Head of caudate nucleus (tissue), 42 donors: ENCODE data around the gene RSPH6A.

Source experiments
- DNase-seq, 42 donors: peaks; one replicate each; pipeline versions ENCODE4 v3.0.0 to v3.0.0-alpha.2; 2020 to 2021; ENCODE audit warnings: mixed read lengths in 7 of 42
- intact Hi-C: fragments of 100-400 bp; cut with DNase I; formaldehyde crosslinking; loops from one replicate; pipeline ENCODE4 v1.15.0; 2022

RSPH6A gene

DNA sequence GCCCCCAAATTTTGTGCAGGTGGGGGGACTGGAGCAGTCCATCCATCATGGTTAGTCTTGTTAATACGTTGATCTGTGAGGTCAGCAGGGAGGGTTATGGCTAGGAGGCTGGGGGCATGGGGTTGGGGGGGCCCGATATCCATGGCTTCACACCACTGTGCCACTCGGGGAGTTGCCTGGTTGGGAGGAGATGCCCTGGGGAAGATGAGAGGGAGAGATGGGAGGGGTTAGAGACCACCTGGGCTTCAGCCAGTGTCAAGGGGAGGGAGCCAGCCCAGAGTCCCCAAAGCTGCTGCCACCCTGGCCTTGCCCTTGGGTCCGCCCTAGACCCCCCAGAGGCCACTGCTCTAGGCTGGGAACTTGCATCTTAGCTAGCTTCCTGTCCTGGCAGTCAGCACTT lies 31.0 kb downstream of the RSPH6A start:
- DNase-seq, result no peak
- intact Hi-C loops, result no loop called here

DNA sequence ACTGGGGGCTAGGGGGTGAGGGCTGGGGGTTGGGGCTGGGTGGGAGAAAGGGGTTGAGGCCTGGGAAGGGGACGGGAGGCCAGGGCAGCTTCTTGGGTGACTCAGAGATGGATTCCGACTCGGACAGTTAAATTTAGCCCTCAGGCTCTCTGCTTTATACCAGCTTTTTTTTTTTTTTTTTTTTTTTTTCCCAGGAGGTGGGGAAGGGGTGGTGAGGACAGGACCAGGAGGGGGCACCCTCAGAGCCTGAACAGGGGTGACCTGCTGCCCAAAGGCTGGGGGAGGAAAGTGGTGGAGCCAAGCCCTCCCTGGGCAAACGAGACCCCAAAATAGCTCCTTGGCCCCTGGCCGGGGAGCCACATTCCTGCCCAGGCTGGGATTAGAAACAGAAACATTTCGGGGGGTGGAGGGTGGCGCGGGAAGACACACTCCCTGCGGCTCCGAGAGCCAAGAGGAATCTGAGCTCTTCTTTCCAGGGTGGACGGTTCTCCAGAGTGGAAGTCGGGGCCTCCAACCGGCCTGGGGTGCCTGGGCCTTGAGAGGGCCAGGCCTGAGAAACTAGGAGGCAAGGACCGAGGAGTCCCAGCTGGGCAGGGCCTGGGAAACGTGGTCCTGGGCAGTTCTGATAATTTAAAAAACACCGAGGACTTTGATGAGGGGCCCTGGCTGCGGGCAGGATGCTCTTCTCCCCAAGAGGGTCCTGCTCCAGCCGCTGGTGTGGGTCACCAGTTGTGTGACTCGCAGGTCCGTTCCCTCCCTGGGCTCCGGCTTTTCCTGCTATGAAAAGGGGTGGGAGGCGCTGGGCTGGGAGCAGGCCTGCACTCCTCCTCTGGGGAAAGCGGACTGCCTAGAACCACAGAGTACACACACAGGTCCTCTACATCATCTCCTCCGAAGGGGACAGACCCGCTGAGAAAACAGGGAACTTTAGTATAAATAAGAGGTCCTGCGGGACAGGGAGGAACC lies 32.0 kb downstream of the RSPH6A start:
- no peak for DNase-seq
- intact Hi-C loops, result no loop called here

DNA sequence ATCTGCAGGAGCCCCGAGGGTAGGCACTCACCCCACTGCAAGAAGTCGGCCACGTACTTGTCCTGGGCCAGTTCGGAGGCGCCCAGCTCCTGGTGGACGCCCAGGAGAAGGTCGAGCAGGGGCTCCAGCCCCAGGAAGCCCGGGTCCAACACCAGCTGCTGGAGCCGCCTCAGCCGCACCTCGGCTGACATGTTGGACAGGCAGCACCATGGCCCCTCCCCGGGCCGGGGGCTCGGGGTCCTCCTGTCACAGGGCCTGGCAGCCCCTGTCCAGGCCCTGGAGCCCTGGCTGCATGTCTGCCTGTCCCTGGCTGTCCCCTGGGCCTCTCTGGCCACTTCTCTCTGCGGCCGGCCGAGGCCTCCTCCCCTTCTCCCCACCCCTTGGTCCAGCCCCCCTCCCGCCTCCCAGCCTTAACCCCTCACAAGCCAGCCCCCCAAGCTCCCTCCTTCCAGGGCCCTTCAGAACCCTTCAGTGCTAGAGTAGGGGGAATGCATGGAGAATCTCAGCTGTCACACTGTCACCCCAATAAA lies 32.9 kb downstream of the RSPH6A start, which contains the start of gene DMPK:
Gene DMPK, minus strand, starts transcription at position 329 of the 530 bp plus-strand sequence. Its CDS starts 138 bp downstream, at position 191.
- intact Hi-C loops, result no loop called here
- peak in 8 of 42 donors; percentile 27 to 61 (median 40) for DNase-seq

DNA sequence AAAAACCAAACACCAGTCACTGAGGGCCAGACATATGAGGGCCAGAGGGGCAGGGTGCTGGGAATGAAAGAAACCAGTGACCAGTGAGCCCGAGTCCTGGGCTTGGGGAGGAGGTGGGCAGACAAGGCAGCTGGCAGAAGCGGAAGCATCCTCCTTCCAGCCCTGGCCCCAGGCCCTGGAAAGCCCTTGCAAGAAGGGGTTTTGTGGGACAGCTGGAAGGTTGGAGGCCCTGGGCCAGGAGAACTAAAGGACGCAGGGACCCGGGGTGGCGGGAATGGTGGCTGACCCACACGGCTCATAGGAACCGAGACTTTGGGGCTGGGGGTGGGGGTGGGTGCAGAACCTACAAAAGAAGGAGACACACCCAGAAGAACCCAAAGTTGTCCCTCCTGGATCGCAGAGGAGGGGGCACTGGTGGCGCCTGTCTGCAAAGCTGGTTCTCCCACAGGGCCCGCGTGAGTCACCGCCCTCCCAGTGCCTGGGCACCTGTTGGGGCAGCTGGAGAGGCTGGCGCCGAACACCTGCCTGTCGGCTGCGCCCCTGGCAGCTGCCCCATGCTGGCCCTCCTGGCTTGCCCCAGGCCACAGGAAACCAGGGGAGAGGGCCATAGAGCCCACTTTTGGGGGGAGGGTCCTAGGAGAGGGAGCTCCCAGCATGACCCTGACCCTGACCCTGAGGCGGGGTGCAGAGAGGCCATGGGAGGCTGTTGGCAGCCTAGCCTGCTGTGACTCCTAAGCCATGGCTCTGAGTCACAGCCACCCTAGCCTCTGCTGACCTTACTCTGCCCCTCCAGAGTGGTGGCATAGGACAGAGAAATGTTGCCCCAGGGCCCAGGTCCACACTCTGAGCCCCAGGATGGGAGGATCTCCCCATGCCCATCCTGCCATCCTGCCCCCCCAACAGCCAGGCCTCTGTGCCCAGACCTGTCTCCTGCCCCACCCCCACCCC lies 33.6 kb downstream of the RSPH6A start:
- intact Hi-C loops, result no loop called here
- DNase-seq, result peak in 2 of 42 donors; percentile 19 to 23

DNA sequence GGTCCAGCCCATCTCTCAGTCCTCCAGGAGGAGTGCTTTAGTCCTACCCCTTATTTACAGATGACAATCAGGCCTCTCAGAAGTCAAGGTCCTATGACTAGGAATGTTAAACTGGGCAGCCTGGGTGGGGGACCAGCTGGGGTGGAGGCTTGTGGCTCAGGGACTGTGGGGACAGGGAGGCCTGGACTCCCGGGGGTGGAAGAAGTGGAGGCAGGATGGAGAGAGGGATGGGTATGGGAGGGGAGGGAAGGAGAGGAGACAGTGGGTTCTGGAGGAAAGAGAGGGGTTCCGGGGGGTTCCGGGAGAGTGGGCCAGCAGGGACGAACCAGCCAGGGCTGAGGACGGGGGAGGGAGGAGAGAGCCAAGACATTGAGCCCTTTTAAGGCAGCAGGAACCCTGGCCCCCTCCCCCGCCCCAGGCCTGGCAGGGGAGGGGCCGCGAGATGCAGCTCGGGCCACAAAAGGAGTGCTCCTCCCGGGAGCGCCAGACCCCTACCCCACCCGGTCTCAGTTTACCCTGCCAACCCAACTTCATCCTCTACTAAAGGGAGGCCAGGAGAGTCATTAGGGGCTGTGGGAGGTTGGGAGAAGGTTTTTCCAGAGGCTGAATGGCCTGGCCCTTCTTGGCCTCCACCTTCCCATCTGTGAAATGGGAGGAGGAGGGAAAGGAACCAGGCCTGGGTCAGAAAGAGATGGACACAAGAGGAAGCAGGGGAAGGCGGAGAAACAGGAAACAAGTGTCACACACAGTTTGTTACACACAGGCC lies 34.5 kb downstream of the RSPH6A start:
- intact Hi-C loops, result no loop called here
- DNase-seq, result no peak

DNA sequence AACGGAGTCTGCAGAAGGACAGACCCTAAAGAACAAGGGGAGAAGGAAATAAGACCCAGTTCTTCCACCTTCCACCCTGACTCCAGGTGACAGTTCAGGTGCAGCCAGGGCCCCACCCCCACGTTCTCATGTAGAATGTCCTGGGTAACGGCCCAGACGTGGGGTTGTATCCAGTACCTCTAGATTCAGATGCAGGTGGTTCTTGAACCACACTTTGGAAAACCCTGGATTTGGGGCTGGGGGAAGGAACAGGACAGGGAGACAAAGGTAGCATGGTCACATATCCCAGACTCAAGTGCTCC lies 35.0 kb downstream of the RSPH6A start:
- intact Hi-C loops, result no loop called here
- no peak for DNase-seq

DNA sequence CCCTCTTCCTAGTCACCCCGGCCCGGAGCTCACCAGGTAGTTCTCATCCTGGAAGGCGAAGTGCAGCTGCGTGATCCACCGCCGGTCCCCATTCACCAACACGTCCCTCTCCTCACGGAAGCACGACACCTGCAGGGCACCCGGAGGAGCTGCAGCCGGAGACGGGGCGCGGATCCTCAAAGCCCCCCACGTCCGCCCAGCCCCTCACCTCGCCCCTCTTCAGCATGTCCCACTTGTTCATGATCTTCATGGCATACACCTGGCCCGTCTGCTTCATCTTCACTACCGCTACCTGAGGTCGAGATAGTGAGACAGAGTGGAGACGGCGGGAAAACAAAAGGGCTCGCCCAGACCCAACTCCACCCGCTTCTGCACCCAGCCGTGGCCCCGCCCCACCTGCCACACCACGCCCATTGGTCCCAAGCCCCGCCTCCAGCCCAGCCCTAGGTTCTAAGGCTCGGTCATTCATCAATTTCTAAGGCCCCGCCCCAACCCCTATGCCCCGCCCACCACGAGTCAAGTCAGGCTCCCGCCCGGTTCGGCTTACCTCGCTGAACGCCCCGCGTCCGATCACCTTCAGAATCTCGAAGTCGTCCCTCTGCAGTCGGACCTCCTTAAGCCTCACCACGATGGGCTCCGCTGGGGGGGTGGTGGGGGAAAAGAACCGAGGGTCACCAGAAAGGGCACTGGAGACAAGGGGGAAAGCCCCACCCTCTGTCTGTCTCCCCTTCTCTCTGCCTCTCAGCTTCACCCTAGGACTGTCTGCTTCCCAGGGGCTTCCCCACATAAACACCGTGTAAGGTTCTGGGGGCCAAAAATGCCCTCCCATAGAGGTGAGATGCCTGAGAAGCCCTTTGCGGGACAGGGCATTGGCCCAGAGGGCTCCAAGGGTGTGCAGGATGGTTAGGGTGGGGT lies 35.6 kb downstream of the RSPH6A start:
- intact Hi-C loops, result no loop called here
- DNase-seq, result no peak

DNA sequence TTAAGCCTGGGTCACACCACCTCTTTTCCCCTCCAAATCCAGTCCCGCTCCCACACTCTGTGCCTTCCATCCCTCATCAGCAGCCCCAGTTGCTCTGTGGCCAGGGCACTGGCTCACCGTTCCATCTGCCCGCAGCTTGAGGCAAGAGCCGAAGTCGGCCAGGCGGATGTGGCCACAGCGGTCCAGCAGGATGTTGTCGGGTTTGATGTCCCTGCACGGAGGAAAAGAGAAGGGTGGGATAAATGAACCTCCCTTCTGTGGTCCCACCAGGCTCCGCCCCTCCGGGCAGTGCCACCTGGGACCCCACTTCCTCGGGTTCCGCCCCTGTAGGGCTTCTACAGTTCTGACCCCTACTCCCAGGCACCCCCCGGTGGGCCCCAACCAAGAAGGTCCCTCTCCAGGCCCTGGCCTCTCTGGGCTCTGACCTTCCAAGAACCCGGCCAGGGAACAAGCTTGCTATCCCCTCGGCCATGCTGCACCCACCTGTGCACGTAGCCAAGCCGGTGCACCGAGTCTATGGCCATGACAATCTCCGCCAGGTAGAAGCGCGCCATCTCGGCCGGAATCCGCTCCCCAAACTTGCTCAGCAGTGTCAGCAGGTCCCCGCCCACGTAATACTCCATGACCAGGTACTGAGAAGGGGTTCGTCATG lies 37.0 kb downstream of the RSPH6A start:
- intact Hi-C loops, result no loop called here
- DNase-seq, result no peak

DNA sequence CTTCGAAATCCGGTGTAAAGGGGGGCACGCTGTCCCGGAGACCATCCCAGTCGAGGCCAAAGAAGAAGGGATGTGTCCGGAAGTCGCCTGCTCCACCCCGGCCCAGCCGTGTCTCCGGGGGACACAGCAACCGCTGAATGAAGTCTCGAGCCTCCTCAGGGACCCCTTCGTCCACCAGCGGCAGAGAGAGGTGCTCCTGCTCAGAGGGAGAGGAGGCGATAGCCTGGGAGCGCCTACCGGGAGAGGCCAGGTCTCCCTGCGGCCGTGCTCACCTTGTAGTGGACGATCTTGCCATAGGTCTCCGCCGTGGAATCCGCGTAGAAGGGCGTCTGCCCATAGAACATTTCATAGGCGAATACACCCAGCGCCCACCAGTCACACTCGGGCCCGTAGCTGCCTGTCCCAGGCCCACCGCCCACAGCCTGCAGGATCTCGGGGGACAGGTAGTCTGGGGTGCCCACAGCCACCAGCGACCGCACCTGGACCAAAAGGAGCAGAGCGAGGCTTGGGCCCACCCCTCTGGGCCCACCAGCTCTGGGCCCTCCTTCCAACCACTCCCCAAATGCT lies 37.6 kb downstream of the RSPH6A start:
- intact Hi-C loops, result no loop called here
- no peak for DNase-seq

DNA sequence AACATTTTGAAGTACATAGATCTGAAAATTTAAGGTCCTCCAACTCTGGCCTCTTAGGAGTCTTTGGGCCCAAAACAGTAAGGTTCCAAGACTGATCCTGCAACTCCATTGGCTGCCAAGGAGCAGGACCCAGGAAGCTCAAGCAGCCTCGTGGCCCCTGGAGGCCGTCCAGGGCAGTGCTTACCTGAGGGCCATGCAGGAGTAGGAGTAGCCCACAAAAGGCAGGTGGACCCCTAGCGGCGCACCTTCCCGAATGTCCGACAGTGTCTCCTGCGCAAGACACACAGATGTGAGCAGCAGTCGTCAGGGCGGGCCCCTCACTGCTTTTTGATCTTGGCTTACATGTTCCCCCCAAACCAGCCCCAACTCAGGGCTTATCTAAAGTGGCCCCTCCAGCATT lies 40.3 kb downstream of the RSPH6A start:
- intact Hi-C loops, result no loop called here
- no peak for DNase-seq

DNA sequence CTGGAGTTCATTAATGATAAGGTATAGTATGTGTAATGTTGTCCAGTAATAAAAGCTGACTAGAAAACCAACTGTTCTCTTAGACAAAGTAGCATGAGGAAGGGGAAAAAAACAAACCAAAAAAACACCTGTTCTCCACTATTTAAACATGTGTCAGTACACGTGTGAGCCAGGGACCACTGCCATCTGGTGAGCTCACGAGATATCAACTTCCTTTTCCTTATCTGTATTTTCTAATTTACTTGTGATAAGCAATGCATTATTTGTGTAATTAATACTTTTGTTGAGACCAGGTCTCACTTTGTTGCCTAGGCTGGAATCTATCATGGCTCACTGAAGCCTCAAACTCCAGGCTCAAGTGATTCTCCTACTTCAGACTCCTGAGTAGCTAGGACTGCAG lies 41.7 kb downstream of the RSPH6A start:
- DNase-seq, result no peak
- intact Hi-C loops, result no loop called here

DNA sequence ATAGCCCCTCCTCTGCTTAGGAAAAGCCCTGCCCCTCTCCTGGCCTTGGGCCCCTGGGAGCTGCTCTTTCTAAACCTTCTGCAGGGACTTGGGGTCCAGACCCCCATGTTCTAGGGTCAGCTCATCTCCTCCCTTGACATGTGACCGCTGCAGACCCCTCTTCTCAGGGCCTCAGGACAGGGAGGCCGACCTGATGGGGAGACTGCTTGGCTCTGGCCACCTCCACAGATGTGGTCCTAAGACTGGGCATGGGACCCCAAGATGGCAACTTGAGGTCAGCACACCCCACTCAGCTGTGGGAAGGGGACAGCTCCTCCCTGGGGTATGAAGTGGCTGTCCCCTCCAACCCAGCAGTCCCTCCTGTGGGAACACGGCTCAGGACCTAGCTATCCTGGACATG lies 42.2 kb downstream of the RSPH6A start:
- intact Hi-C loops, result no loop called here
- no peak for DNase-seq

DNA sequence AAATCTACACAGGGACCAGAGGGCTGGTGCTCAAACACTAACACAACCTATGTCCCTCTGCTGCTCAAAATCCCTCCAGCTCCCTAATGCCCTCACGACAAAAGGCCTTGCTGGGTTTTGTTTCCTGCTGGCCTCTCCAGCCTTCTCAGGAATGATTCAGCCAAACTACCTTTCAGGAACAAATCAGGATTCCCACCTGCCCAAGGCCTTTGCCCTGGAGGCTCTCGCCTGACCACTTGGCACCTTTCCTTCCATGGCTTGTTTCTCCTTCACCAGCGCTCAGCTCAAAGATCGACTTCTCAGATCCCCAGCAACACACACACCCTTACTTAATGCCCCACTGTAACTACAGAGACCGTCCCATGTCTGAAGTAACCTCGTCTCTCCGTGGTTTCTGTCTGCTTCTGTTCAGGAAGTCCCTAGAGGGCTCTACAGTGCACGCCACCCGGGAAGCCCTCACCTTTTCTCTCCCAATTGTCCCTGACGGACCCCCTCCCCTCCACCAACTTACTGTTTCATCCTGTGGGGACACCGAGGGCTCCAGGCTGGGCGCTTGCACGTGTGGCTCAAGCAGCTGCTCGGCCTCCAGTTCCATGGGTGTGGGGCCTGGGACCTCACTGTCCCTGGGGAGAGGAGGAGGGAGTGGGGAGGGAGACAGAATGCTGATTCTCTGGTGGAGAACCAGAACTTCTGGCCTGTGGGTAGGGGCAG lies 42.8 kb downstream of the RSPH6A start:
- no peak for DNase-seq
- intact Hi-C loops, result no loop called here

DNA sequence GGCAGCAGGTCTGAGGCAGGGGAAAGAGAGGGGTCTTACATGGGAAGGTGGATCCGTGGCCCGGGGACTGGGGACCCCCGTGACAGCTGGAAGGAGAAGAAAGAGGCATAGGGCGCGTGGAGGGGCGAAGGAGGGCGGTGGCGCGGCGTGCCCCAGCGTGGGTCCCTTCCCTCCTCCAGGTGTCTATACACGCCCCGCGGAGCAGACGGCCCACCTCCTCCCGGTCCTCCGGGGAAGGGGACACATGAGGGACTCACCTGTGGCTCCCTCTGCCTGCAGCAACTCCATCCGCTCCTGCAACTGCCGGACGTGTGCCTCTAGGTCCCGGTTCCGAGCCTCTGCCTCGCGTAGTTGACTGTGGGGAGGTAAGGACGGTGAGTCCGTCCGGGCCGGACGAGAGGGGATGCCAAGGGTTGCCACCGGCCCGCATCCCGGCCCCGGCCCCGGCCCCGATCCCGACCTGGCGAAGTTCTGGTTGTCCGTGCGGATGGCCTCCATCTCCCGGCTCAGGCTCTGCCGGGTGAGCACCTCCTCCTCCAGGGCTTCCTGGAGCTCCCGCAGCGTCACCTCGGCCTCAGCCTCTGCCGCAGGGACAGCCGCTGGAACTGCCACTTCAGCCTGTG lies 43.7 kb downstream of the RSPH6A start:
- intact Hi-C loops, result no loop called here
- no peak for DNase-seq

DNA sequence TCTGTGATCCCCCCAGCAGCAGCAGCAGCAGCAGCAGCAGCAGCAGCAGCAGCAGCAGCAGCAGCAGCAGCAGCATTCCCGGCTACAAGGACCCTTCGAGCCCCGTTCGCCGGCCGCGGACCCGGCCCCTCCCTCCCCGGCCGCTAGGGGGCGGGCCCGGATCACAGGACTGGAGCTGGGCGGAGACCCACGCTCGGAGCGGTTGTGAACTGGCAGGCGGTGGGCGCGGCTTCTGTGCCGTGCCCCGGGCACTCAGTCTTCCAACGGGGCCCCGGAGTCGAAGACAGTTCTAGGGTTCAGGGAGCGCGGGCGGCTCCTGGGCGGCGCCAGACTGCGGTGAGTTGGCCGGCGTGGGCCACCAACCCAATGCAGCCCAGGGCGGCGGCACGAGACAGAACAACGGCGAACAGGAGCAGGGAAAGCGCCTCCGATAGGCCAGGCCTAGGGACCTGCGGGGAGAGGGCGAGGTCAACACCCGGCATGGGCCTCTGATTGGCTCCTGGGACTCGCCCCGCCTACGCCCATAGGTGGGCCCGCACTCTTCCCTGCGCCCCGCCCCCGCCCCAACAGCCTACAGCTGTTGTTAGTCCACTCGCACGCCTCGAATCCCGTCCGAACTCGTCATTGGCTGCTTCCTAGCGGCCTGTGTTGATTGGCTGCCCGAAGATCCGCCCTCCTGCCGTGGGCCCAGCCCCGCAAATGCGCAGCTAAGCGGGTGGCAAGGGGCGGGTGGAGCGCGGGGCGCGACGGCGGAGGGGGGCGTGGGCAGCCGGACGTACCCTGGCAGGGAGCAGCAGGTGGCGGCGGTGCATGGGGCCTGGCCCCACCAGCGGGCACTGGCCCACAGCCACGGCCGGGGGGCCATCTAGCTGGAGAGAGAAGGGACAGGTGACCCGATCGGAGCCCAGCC lies 44.7 kb downstream of the RSPH6A start:
- intact Hi-C loops, result no loop called here
- DNase-seq, result peak; percentile 83 to 96 (median 92)
